Cardiac muscle cell (in vitro differentiated cells and primary cell): ENCODE measurements around the gene GRID1. TPM values are rescaled to one million over a fixed set of nuclear protein-coding genes. Genes with fewer than 3 reads are reported as not detected.

ENCODE experiments used
- DNase-seq, 2 donors: peaks; one replicate each; pipeline versions ENCODE4 v3.0.0 to v3.0.0-alpha.2; 2010 to 2017; ENCODE audit warnings: low read depth in 1 of 2, low spot score in 1 of 2
- H3K27ac ChIP-seq: fragments of 200-600 bp; sonication (generic); 2 replicates; pipeline ENCODE4 v1.5.1; 2016
- H3K27me3 ChIP-seq: fragments of 200-600 bp; sonication (generic); 2 replicates; pipeline ENCODE4 v1.6.0; 2016; ENCODE audit warnings: control low read depth
- H3K36me3 ChIP-seq: fragments of 200-600 bp; sonication (generic); 2 replicates; pipeline ENCODE4 v1.5.1; 2016; ENCODE audit warnings: control low read depth
- H3K4me1 ChIP-seq: fragments of 200-600 bp; sonication (generic); 2 replicates; pipeline ENCODE4 v1.8.1; 2017; ENCODE audit warnings: low read depth, mild to moderate bottlenecking, mixed run types
- H3K4me3 ChIP-seq: fragments of 200-600 bp; sonication (generic); 2 replicates; pipeline ENCODE4 v1.5.1; 2016; ENCODE audit warnings: mild to moderate bottlenecking
- H3K9me3 ChIP-seq: fragments of 200-600 bp; sonication (generic); 2 replicates; pipeline ENCODE4 v1.5.1; 2017; ENCODE audit warnings: low read depth, mild to moderate bottlenecking, control low read depth
- CTCF ChIP-seq: IDR thresholded peaks from 2 replicates; pipeline ENCODE4 v1.5.1; 2012; ENCODE audit warnings: low read depth, mild to moderate bottlenecking, low read length
- polyA plus RNA-seq: library from polyadenylated mRNA; unstranded; fragments of >200 nt; fragmentation: Nextera tagmentation; extraction: Ambion mirVana; gene quantifications from 2 replicates; pipeline ENCODE4 v1.2.1, GENCODE V29; 2016
- total RNA-seq: library from RNA; depleted of rRNA; stranded (reverse); fragments of >200 nt; gene quantifications from 2 replicates; pipeline ENCODE4 v1.2.3, GENCODE V29; 2016

GRID1 gene
- total and polyA plus RNA-seq, 2 experiments from 2014 or later: 1.5 to 1.6 TPM

DNA sequence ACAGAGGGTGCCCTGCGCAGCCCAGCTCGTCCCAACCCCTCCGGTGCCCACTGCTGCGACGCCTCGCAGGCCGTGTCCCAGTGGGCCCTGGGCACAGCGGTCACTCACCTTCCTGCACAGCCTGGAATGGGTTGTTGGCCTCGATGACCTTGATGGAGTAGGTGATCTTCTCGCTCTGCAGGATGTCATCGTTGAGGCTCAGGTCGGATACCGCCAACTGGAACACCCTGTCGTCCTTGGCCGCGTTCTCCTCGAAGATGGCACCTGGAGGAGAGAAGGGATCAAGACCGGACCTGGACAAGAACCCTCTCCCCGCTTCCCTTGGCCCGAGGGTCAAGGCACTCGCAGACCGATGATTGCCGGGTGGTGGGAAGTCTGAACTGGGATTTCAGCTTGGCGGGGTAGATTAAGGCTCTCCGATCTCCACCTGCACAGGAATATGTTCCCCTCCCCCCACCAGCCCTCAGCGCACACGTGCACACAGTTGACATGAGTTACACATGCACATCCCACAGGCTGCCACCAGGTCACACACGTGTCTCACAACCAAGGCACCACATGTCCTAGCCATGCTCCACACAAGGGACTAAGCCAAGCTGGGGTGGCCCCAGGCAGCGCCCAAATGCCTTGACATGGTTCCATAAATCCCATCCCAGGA, 2.6 kb downstream of the GRID1 start:
- no peak overlapping the region for H3K27ac ChIP-seq
- H3K4me1 ChIP-seq: peaks cover 16% of the 10 kb centered on the region
- no peaks in the 10 kb centered on the region for H3K9me3 ChIP-seq
- H3K4me3 ChIP-seq: peak overlapping the region; percentile 36
- TF ChIP-seq CTCF: no peak
- H3K36me3 ChIP-seq: no peaks in the 10 kb centered on the region
- no peak for DNase-seq
- H3K27me3 ChIP-seq: peaks cover 68% of the 10 kb centered on the region

DNA sequence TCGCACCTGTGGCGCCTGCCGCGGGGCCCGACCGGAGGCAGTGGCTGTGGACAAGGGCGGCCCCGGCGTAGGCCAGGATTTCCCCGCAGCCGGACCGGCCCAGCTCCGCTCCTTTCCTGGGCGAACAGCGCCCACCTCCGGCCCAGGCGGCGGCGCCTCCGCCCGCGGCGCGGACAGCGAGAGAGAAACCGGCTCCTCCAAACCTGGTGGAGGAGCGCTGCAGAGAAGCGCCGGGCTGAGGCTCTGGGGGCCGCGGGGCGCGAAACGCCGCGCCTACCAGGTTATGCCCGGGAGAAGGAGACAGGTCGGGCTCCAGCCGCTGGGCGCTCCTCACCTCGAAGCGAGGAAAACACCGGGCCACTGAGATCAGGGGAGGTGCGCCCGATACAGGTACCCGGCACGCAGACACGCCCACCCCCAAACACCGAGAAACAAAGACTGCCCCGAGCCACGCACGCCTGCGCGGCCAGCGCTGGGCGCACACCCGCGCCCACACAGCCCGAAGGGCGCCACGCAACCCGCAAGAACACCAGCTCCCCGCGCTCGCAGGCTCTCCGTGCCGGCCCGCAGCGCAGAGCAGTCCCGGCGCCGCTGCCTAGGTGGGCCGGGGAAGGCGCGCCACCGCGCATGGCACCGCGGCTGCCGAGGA, 3.3 kb downstream of the GRID1 start:
- Histone ChIP-seq H3K27me3 (peaks cover 61% of the 10 kb centered on the region), H3K4me3 (peak overlapping the region; percentile 36)

GRCh38 chr10:86362586-86363183, 3.9 kb downstream of the GRID1 start:
- Histone ChIP-seq H3K27me3 (peaks cover 55% of the 10 kb centered on the region), H3K4me1 (peaks cover 16% of the 10 kb centered on the region), H3K27ac (no peak overlapping the region), H3K36me3 (no peaks in the 10 kb centered on the region), H3K9me3 (no peaks in the 10 kb centered on the region), H3K4me3 (no peak overlapping the region)
- TF ChIP-seq CTCF: no peak
- DNase-seq: no peak

More for the DNA sequence above, 3.3 kb downstream of the GRID1 start:
- Histone ChIP-seq H3K27ac (no peak overlapping the region), H3K9me3 (no peaks in the 10 kb centered on the region), H3K36me3 (no peaks in the 10 kb centered on the region), H3K4me1 (peaks cover 16% of the 10 kb centered on the region)
- TF ChIP-seq CTCF: peak; percentile 39
- peak; percentile 27 to 84 for DNase-seq

- peaks cover 16% of the 10 kb centered on the region for H3K4me1 ChIP-seq
- peaks cover 50% of the 10 kb centered on the region for H3K27me3 ChIP-seq
- no peaks in the 10 kb centered on the region for H3K36me3 ChIP-seq
- no peak for DNase-seq
- no peak overlapping the region for H3K27ac ChIP-seq
- H3K4me3 ChIP-seq: no peak overlapping the region
- TF ChIP-seq CTCF: no peak
- no peaks in the 10 kb centered on the region for H3K9me3 ChIP-seq
Measured at GRCh38 chr10:86362129-86362527, 4.5 kb downstream of the GRID1 start.

DNA sequence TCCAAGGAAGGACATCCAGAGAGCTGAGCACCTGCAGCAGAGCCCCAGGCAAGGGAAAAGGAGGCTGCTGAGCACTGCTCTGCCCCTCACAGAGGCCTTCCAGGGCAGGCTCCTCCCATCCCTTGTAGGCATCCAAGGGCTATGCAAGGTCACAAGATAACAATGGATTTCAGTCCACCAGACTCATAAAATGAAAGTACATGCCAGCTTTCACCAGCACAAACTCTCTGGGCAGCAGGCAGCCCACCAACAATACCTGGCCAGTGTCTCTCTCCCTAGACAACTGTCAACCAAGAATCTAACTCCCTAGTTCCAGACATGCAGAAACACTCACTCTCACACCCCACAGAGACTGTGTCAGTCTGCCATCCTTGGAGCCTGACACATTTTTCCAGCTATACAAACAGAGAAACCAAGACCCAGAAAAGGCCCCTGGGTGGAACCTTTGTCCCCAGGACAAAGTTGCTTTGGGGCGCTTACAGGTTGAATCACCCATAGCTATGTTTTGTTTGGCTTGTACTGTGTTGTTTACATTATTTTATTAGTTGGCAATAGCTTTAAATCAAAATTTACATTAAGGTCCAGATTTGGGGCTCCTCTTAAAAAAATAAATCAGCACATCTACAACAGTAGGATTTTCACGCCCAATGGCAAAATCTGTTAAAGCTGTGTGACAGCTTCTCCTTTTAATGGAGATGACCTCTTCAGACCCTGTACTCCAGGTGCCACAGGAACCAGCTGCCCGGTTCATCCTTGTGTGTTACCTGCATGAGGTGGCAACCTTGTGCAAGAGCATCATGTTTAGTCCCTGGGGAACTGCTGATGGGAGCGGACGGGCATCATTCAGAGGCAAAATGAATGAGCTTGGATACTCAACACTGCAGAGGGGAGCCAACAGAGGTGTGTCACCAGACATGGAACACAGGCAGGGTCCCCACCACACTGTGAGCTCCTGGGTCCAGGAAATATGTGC, 5.2 kb downstream of the GRID1 start:
- TF ChIP-seq CTCF: no peak
- H3K27me3 ChIP-seq: peaks cover 43% of the 10 kb centered on the region
- H3K4me1 ChIP-seq: peaks cover 16% of the 10 kb centered on the region
- H3K27ac ChIP-seq: no peak overlapping the region
- H3K36me3 ChIP-seq: no peaks in the 10 kb centered on the region
- H3K9me3 ChIP-seq: no peaks in the 10 kb centered on the region
- DNase-seq: peak in 1 of 2 donors; percentile 73
- H3K4me3 ChIP-seq: no peak overlapping the region
